Mesendoderm (in vitro differentiated cells): ENCODE data around the gene AMD1.
"Not testable (repeated sequence)": the region's sequence is repeated elsewhere in the genome, so short reads cannot be mapped to it uniquely, and the experiment has no call there.

Experiments used
- DNase-seq: peaks from one replicate; pipeline ENCODE4 v3.0.0; 2013
- H2AK5ac ChIP-seq: 2 replicates; pipeline ENCODE4 v1.6.1; 2013; ENCODE audit warnings: low read length, inconsistent platforms
- H2BK120ac ChIP-seq: 2 replicates; pipeline ENCODE4 v1.6.1; 2013; ENCODE audit warnings: low read depth, mild to moderate bottlenecking, low read length, moderate library complexity, mixed read lengths
- H2BK15ac ChIP-seq: replicated peaks from 2 replicates; pipeline ENCODE4 v1.6.1; 2013; ENCODE audit warnings: low read depth, mild to moderate bottlenecking, moderate library complexity
- H2BK5ac ChIP-seq: 2 replicates; pipeline ENCODE4 v1.6.1; 2013; ENCODE audit warnings: low read length, inconsistent platforms
- H3K18ac ChIP-seq: 2 replicates; pipeline ENCODE4 v1.6.1; 2013; ENCODE audit warnings: mild to moderate bottlenecking, low read length, mixed read lengths
- H3K23ac ChIP-seq: one replicate; pipeline ENCODE4 v1.6.1; 2013; ENCODE audit warnings: low read length
- H3K27ac ChIP-seq: 2 replicates; pipeline ENCODE4 v1.5.1; 2013; ENCODE audit warnings: low read depth, mild to moderate bottlenecking, inconsistent platforms, low read length, moderate library complexity
- H3K27me3 ChIP-seq: 2 replicates; pipeline ENCODE4 v1.6.1; 2013; ENCODE audit warnings: low read length, control low read depth, mild to moderate bottlenecking, inconsistent platforms; ENCODE audit not compliant: insufficient read depth, poor library complexity
- H3K36me3 ChIP-seq: 2 replicates; pipeline ENCODE4 v1.6.1; 2013; ENCODE audit warnings: low read length, inconsistent platforms; ENCODE audit not compliant: control insufficient read depth, insufficient read depth
- H3K4ac ChIP-seq: one replicate; pipeline ENCODE4 v1.6.1; 2013; ENCODE audit warnings: low read depth, mild to moderate bottlenecking, low read length, moderate library complexity
- H3K4me1 ChIP-seq: 2 replicates; pipeline ENCODE4 v1.6.1; 2013; ENCODE audit warnings: low read depth, low read length, inconsistent platforms; ENCODE audit not compliant: control insufficient read depth
- H3K4me2 ChIP-seq: 2 replicates; pipeline ENCODE4 v1.6.1; 2013; ENCODE audit warnings: low read length
- H3K4me3 ChIP-seq: 2 replicates; pipeline ENCODE4 v1.5.1; 2013; ENCODE audit warnings: mild to moderate bottlenecking, low read length
- H3K56ac ChIP-seq: one replicate; pipeline ENCODE4 v1.6.1; 2013; ENCODE audit warnings: low read length
- H3K79me1 ChIP-seq: 2 replicates; pipeline ENCODE4 v1.6.1; 2013; ENCODE audit warnings: low read length, inconsistent platforms
- H3K79me2 ChIP-seq: 2 replicates; pipeline ENCODE4 v1.6.1; 2013; ENCODE audit warnings: mild to moderate bottlenecking, low read length; ENCODE audit not compliant: control insufficient read depth, insufficient read depth
- H3K9ac ChIP-seq: 2 replicates; pipeline ENCODE4 v1.6.1; 2013; ENCODE audit warnings: low read length, inconsistent platforms
- H4K5ac ChIP-seq: one replicate; pipeline ENCODE4 v1.6.1; 2013; ENCODE audit warnings: low read length
- H4K8ac ChIP-seq: one replicate; pipeline ENCODE4 v1.6.1; 2013; ENCODE audit warnings: low read depth, mild to moderate bottlenecking, control low read depth, low read length, moderate library complexity
- WGBS: extraction: QIAGEN DNeasy Blood & Tissue Kit; methylation state at CpG from one replicate; pipeline ENCODE4 v1.1.7; 2013; ENCODE audit warnings: low lambda C conversion rate, missing lambda C conversion rate; ENCODE audit not compliant: insufficient coverage; ENCODE audit errors: extremely low coverage; 5-methylcytosine and 5-hydroxymethylcytosine counted together

The AMD1 gene

DNA sequence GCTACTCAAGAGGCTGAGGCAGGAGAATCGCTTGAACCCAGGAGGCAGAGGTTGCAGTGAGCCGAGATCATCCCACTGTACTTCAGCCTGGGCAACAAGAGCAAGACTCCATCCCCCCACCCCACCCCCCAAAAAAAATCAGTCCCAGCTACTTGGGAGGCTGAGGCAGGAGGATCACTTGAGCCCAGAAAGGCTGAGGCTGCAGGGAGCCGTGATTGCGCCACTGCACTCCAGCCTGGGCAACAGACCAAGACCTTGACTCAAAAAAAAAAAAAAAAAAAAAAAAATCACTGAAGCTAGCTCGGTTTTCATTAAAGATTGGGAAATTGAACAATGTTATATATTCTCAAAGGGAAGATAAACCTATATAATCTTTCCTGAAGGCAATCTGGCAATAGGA lies 38.8 kb upstream of the AMD1 start:
- not testable (repeated sequence) for H3K36me3 ChIP-seq, H2AK5ac ChIP-seq, H2BK5ac ChIP-seq, H3K18ac ChIP-seq, H3K79me2 ChIP-seq, H3K4ac ChIP-seq, H4K8ac ChIP-seq, H3K56ac ChIP-seq, H2BK120ac ChIP-seq, H3K23ac ChIP-seq, H3K4me1 ChIP-seq, H3K27ac ChIP-seq, DNase-seq, H3K9ac ChIP-seq, H3K79me1 ChIP-seq, H2BK15ac ChIP-seq, H3K4me3 ChIP-seq, H3K27me3 ChIP-seq, H3K4me2 ChIP-seq, H4K5ac ChIP-seq
- WGBS = no CpG with 5 or more reads among the region's 5 CpGs

- no peak overlapping the region for H3K23ac ChIP-seq
- no peak overlapping the region for H3K27ac ChIP-seq
- no peak overlapping the region for H4K5ac ChIP-seq
- DNase-seq = no peak
- WGBS = no CpG with 5 or more reads among the region's 6 CpGs
- no peak overlapping the region for H4K8ac ChIP-seq
- H3K79me1 ChIP-seq = no peaks in the 10 kb centered on the region
- no peaks in the 10 kb centered on the region for H3K36me3 ChIP-seq
- no peaks in the 10 kb centered on the region for H3K27me3 ChIP-seq
- no peak overlapping the region for H2AK5ac ChIP-seq
- no peak overlapping the region for H3K9ac ChIP-seq
- no peak overlapping the region for H3K18ac ChIP-seq
- H2BK15ac ChIP-seq = no peak overlapping the region
- no peaks in the 10 kb centered on the region for H3K4me1 ChIP-seq
- H3K4me2 ChIP-seq = no peak overlapping the region
- H2BK5ac ChIP-seq = no peak overlapping the region
- H3K4me3 ChIP-seq = no peak overlapping the region
- H2BK120ac ChIP-seq = no peak overlapping the region
- H3K56ac ChIP-seq = no peak overlapping the region
- H3K79me2 ChIP-seq = no peaks in the 10 kb centered on the region
- no peak overlapping the region for H3K4ac ChIP-seq
Observed at GRCh38 chr6:110841266-110841665, 33.3 kb upstream of the AMD1 start.

GRCh38 chr6:110849781-110850180 lies 24.8 kb upstream of the AMD1 start:
- Histone ChIP-seq H4K5ac (no peak overlapping the region), H2BK15ac (no peak overlapping the region), H3K4me1 (no peaks in the 10 kb centered on the region), H3K56ac (no peak overlapping the region), H2AK5ac (no peak overlapping the region), H3K4me3 (no peak overlapping the region), H3K27ac (no peak overlapping the region), H3K36me3 (no peaks in the 10 kb centered on the region), H2BK120ac (no peak overlapping the region), H3K18ac (no peak overlapping the region), H3K23ac (no peak overlapping the region), H3K4ac (no peak overlapping the region), H3K79me1 (no peaks in the 10 kb centered on the region), H3K4me2 (no peak overlapping the region), H2BK5ac (no peak overlapping the region), H4K8ac (no peak overlapping the region), H3K79me2 (no peaks in the 10 kb centered on the region), H3K27me3 (no peaks in the 10 kb centered on the region), H3K9ac (no peak overlapping the region)
- no CpG with 5 or more reads among the region's 4 CpGs for WGBS
- DNase-seq = no peak

- no peaks in the 10 kb centered on the region for H3K79me2 ChIP-seq
- no peak overlapping the region for H3K9ac ChIP-seq
- no peak overlapping the region for H3K23ac ChIP-seq
- no peak overlapping the region for H3K4me2 ChIP-seq
- no peak overlapping the region for H4K8ac ChIP-seq
- no CpG with 5 or more reads among the region's 2 CpGs for WGBS
- H4K5ac ChIP-seq = no peak overlapping the region
- H3K27me3 ChIP-seq = no peaks in the 10 kb centered on the region
- H3K4ac ChIP-seq = no peak overlapping the region
- no peak overlapping the region for H2BK15ac ChIP-seq
- H2AK5ac ChIP-seq = no peak overlapping the region
- no peaks in the 10 kb centered on the region for H3K79me1 ChIP-seq
- no peak overlapping the region for H3K56ac ChIP-seq
- no peaks in the 10 kb centered on the region for H3K4me1 ChIP-seq
- H2BK120ac ChIP-seq = no peak overlapping the region
- no peak for DNase-seq
- no peak overlapping the region for H3K27ac ChIP-seq
- no peak overlapping the region for H3K18ac ChIP-seq
- no peak overlapping the region for H3K4me3 ChIP-seq
- no peak overlapping the region for H2BK5ac ChIP-seq
- no peaks in the 10 kb centered on the region for H3K36me3 ChIP-seq
Observed at GRCh38 chr6:110852773-110853172, 21.8 kb upstream of the AMD1 start.

DNA sequence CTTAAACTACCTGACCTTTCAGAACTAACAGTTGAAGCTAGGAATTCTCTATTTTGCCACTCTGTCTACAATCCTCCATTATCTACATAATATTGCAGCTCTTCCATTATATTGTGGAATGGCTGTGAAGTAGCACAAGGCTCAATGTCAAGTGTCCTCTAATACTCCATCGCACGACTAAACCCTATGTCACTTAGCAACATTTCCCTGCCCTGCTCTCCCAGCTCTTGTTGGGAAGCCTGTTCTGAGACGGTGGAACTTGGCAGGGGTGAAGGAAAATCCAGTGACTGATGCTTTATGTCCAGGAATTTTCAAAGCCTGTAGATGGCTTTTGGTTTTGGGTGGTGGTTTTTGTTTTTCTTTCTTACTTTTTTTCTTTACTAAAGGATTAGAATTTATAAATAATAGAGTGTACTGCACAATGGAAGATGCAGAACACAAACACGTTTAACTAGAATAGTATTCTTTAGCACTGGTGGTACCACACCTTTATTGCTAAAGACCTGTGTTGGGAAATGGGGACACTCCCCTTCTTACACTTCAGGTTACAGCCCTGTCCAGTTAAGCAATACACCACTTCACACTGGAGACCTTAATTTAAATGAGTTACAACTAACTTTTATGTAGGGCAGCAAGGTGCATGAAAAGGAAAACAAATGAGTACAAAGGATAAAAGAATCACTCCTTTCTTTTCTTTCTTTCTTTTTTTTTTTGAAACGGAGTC lies 20.7 kb upstream of the AMD1 start:
- no peak overlapping the region for H3K18ac ChIP-seq
- H3K36me3 ChIP-seq = no peaks in the 10 kb centered on the region
- H2BK15ac ChIP-seq = no peak overlapping the region
- H3K27ac ChIP-seq = no peak overlapping the region
- H3K79me1 ChIP-seq = no peaks in the 10 kb centered on the region
- no peak overlapping the region for H3K4me2 ChIP-seq
- H2BK5ac ChIP-seq = no peak overlapping the region
- H3K27me3 ChIP-seq = no peaks in the 10 kb centered on the region
- H2AK5ac ChIP-seq = no peak overlapping the region
- WGBS = no CpG with 5 or more reads among the region's 5 CpGs
- no peaks in the 10 kb centered on the region for H3K79me2 ChIP-seq
- no peak overlapping the region for H3K4ac ChIP-seq
- no peaks in the 10 kb centered on the region for H3K4me1 ChIP-seq
- H4K5ac ChIP-seq = no peak overlapping the region
- no peak overlapping the region for H3K56ac ChIP-seq
- H4K8ac ChIP-seq = no peak overlapping the region
- no peak overlapping the region for H3K23ac ChIP-seq
- H3K9ac ChIP-seq = no peak overlapping the region
- H3K4me3 ChIP-seq = no peak overlapping the region
- no peak overlapping the region for H2BK120ac ChIP-seq
- DNase-seq = no peak

DNA sequence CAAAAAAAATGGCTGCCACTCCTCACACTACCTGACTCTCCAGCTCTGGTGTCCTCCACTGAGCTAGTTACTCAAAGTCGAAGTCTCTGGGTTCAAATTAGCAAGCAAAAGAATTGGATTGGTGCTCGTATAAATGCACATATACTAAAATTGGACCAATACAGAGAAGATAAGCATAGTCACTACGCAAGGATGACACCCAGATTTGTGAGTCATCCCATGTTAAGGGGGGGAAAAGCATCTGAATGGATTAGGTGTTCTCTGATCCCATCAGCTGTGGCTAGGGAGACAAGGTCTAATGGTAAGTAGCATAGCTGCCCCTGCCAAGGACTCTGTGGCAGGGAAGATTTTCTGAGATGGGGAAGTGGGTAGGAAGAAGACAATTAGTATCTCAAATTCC lies 18.3 kb upstream of the AMD1 start:
- H2AK5ac ChIP-seq = no peak overlapping the region
- H3K27me3 ChIP-seq = no peaks in the 10 kb centered on the region
- no CpG with 5 or more reads among the region's 3 CpGs for WGBS
- H3K56ac ChIP-seq = no peak overlapping the region
- no peak overlapping the region for H4K8ac ChIP-seq
- no peak overlapping the region for H3K18ac ChIP-seq
- H3K9ac ChIP-seq = no peak overlapping the region
- no peak overlapping the region for H3K4me2 ChIP-seq
- H3K4ac ChIP-seq = no peak overlapping the region
- H3K79me1 ChIP-seq = no peaks in the 10 kb centered on the region
- H3K4me3 ChIP-seq = no peak overlapping the region
- H2BK120ac ChIP-seq = no peak overlapping the region
- DNase-seq = no peak
- H3K79me2 ChIP-seq = no peaks in the 10 kb centered on the region
- H2BK5ac ChIP-seq = no peak overlapping the region
- no peaks in the 10 kb centered on the region for H3K4me1 ChIP-seq
- H3K23ac ChIP-seq = no peak overlapping the region
- no peak overlapping the region for H3K27ac ChIP-seq
- no peaks in the 10 kb centered on the region for H3K36me3 ChIP-seq
- H4K5ac ChIP-seq = no peak overlapping the region
- no peak overlapping the region for H2BK15ac ChIP-seq
